ENCODE results near the gene CEP350.

The CEP350 gene

GRCh38 chr1:179954493-179955286 is at the start of gene CEP350:
TSS of gene CEP350 (plus strand) at chr1:179954810. CDS start at chr1:179986182, 31,372 bp downstream.
- peak; percentile 99 for DNase-seq

- no peak for DNase-seq
Observed at GRCh38 chr1:179910934-179911333, 43.7 kb upstream of the CEP350 start.

DNA sequence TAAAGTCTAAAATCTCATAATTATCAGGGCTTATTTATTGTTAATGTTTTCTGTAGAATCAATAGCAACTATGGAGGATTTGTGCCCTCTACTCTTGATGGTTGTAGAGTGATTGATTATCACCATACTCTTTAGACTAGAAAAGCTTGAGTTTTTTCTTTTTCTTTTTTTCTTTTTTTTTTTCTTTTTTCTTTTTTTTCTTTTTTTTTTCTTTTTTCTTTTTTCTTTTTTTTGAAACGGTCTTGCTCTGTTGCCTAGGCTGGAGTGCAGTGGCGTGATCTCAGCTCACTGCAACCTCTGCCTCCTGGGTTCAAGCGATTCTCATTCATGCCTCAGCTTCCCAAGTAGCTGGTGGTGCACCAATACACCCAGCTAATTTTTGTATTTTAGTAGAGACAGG is 42.8 kb upstream of the CEP350 start:
- DNase-seq: no peak

GRCh38 chr1:179917601-179918429 is 36.8 kb upstream of the CEP350 start:
- no peak for DNase-seq

DNA sequence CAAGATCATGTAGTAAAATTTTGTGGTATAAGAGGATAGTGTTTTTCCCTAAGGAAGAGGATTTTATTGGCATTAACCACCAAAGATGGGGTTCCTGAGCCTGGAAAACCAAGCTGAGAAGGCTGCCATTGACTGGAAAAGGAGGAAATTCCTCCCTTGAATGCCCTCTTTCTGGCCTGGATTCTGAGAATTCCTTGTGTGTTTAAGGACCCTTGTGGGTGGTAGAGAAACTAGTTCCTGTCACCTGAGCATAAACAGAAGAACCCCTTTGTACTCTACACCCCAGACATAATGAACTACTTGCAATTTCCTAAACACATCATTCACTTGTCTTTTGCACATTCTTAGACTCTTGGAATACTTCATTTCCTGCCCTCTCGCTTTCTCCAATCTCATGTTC is 33.1 kb upstream of the CEP350 start:
- DNase-seq: no peak

- no peak for DNase-seq
Observed at GRCh38 chr1:179921981-179922872, 32.4 kb upstream of the CEP350 start.

GRCh38 chr1:179923029-179923428 is 31.6 kb upstream of the CEP350 start:
- DNase-seq: no peak

GRCh38 chr1:179924268-179924667 is 30.3 kb upstream of the CEP350 start:
- DNase-seq: no peak

DNA sequence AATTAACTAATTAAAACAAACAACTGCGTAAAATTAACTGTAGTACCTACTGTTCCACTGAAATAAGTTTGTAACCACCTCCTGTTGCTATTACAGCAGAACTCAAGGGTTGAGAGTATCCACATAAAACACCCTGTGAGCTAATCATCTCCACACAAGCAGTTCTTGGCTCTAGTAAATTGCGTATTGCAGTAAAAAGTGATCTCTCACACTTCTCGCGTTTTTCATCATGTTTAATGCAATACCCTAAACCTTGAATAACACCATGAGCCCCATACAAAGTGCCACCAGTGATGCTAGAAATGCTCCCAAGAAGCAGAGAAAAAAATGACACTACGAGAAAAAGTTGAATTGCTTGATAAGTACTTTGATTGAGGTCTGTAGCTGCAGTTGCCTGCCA is 29.3 kb upstream of the CEP350 start:
- DNase-seq: no peak

DNA sequence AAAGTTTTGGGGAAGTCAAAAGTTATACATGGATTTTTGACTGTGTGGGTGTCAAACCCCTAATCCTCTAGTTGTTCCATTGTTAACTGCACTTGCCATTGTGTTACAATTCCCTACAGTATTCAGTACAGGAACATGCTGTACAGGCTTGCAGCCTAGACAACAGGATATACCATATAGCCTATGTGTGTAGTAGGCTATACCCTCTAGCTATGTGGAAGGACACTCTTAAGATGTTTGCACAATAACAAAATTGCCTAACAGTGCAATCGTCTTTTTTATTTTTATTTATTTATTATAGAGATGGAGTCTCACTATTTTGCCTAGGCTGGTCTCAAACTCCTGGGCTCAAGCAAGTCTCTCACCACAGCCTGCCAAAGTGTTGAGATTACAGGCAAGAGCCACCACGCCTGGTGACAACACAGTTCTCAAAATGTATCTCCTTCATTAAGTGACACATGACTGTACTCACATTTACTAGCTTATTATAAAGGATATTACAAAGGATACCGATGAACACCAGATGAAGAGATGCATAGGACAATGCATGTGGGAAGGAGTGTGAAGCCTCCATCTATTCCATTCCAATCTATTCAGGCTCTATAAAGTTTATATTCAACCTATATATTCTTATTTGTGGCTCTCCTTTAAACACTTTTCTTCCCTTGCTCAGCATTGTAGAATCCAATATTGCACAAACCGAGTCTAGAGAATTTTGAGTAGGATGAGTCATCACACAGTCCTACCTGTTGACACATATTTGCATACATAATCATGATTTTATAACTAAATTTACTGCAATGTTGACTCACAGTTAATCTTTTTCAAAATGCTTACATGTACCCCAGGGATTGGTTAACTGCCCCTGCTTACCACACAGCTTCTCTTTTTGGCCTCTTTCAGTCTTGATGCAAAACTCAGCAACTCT is 28.4 kb upstream of the CEP350 start:
- no peak for DNase-seq

GRCh38 chr1:179926850-179927205 is 27.8 kb upstream of the CEP350 start:
- no peak for DNase-seq

DNA sequence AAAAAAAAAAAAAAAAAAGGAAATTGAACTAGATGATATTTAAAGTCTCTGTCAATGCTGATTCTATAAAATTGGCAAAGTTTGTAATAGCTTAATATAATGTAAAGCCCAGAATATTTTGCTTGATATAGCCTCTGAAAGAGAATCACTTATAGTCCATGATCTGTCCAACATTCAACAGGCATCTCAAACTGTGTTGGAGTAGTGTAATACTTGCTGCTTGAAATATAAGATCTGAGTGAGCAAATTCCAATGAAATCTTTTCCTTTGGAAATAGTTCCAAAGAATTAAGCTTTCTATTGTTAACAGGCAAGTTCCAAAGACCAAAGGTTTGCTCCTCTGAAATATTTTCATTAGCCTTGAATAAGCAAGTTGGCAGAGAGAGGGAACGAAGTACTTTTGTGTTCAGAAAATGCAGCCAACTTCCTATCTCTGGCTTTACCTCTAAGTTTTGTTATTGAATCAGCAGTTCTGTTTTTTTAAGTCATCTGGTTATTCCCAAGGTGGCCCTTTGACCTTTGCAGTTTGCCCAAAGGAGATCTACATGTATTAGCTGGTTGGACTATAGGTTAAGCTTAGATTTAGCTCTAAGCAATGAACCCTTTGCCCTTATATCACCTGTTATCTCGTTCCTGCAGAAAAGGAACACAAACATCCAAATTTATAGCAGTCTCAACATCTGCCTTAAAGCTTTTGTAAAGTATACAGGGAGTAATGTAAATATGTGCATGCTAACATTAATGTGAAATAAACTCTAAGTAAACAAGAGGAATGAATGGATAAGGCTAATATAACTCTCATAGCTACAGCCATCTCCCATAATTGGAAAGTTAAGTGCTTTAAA is 24.4 kb upstream of the CEP350 start:
- DNase-seq: no peak

- no peak for DNase-seq
Observed at GRCh38 chr1:179930867-179931266, 23.7 kb upstream of the CEP350 start.

GRCh38 chr1:179933219-179933618 is 21.4 kb upstream of the CEP350 start:
- DNase-seq: no peak

GRCh38 chr1:179935909-179936496 is 18.6 kb upstream of the CEP350 start:
- DNase-seq: no peak

DNA sequence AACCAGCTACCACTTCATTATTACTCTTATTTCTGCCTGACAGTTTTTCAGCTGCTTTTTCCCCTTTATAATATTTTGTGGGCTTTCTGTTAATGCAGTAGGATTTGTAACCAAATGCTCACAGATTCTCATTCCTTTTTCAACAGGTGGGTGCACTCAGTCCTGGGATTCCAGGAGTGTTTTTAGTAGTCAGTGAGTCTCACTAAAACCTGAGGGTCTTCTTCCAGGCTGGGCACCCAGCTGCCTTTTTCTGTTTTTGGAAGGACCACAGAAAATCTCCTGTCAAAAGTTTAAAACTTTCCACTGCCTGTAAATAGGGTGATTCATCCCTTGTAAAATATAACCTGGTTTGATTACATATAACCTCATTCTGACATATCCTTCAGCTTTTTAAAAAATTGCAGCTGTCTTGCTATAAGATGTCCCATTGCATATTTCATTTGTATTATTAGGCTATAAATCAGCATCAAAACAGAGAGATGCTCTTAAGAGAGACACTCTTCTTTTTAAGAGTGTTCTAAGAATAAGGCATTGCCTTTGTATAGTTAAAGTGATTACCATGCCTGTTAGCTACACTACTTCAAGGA is 16.8 kb upstream of the CEP350 start:
- no peak for DNase-seq

DNA sequence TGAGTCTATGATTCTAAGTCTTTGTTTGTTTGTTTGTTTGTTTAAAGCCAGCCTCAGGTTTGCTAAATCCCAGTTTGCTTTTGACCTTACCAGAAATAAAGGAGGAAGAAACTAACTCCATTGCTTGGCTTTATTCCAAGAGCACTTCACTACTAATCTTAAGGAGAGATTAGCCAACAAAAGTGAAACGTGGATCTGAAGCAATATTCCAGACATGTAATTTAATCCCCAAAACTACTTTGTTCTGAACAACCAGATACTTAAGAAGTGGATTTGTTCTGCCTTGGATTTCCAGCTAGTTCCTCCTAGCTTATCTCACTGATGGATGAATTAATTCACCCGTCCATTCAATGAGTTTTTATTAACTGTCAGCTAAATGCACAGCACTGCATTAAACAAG is 15.9 kb upstream of the CEP350 start:
- no peak for DNase-seq

- no peak for DNase-seq
Observed at GRCh38 chr1:179939941-179940340, 14.7 kb upstream of the CEP350 start.

DNA sequence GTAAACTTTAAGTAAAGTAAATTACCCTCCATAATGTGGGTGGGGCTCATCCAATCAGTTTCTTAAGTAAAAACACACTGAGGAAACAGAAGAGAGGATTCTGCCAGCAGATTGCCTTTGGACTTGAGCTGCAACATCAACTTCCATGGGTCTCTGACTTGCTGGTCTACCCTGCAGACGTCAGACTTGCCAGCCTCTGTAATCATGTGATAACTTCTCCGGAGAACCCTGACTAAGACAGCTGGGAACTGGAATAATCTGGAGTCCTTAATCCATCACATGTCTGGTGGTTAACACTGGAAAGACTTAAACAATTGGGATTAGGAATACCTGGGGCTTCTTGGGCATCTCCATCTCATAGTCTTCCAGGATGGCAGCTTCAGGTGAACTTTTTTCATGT is 13.2 kb upstream of the CEP350 start:
- no peak for DNase-seq

GRCh38 chr1:179950651-179951050 is 4.0 kb upstream of the CEP350 start:
- no peak for DNase-seq

Data from CD4-positive, alpha-beta T cell treated with Interferon gamma for 1 hour (primary cell).